Measurements from ENCODE around the gene MAPK8IP1. TPM values are rescaled to one million over a fixed set of nuclear protein-coding genes. Genes with fewer than 3 reads are reported as not detected.

MAPK8IP1 gene
- total RNA-seq, 2 donors from 2014 or later = 0.50 to 0.69 TPM

- ATAC-seq (replicated peaks in 1 of 2) = no peak
- H3K36me3 Mint-ChIP-seq (ENCODE audit: insufficient read depth in 2 of 2) = peaks cover 0 to under 1% of the 10 kb centered on the region in 2 donors
- H3K4me3 Mint-ChIP-seq = no peak overlapping the region
- no peaks in the 10 kb centered on the region for H3K27me3 Mint-ChIP-seq (ENCODE audit: low read depth)
- DNase-seq = no peak
- no peak overlapping the region for H3K27ac Mint-ChIP-seq
- H3K9me3 Mint-ChIP-seq = no peaks in the 10 kb centered on the region
- peaks cover 37% of the 10 kb centered on the region for H3K4me1 Mint-ChIP-seq (ENCODE audit: low read depth)
Measured at GRCh38 chr11:45852018-45852711, 33.3 kb upstream of the MAPK8IP1 start.

- Mint-ChIP-seq H3K27ac (no peak overlapping the region), H3K4me1 (ENCODE audit: low read depth) (peaks cover 37% of the 10 kb centered on the region), H3K9me3 (no peaks in the 10 kb centered on the region), H3K4me3 (no peak overlapping the region), H3K36me3 (ENCODE audit: insufficient read depth in 2 of 2) (peaks cover 0 to 4% of the 10 kb centered on the region in 2 donors), H3K27me3 (ENCODE audit: low read depth) (no peaks in the 10 kb centered on the region)
- no peak for ATAC-seq (replicated peaks in 1 of 2)
- no peak for DNase-seq
Measured at GRCh38 chr11:45852712-45853101, 32.7 kb upstream of the MAPK8IP1 start.

- Mint-ChIP-seq H3K27ac (no peak overlapping the region), H3K9me3 (no peaks in the 10 kb centered on the region), H3K27me3 (ENCODE audit: low read depth) (no peaks in the 10 kb centered on the region), H3K36me3 (ENCODE audit: insufficient read depth in 2 of 2) (peaks cover 0 to 4% of the 10 kb centered on the region in 2 donors), H3K4me3 (no peak overlapping the region), H3K4me1 (ENCODE audit: low read depth) (peaks cover 32% of the 10 kb centered on the region)
- ATAC-seq (replicated peaks in 1 of 2) (no peak), DNase-seq (no peak)
Measured at GRCh38 chr11:45853332-45854219, 31.9 kb upstream of the MAPK8IP1 start.

- Mint-ChIP-seq H3K36me3 (ENCODE audit: insufficient read depth in 2 of 2) (peaks cover 0 to 4% of the 10 kb centered on the region in 2 donors), H3K27ac (no peak overlapping the region), H3K9me3 (no peaks in the 10 kb centered on the region)
Measured at GRCh38 chr11:45855308-45855707, 30.1 kb upstream of the MAPK8IP1 start.

GRCh38 chr11:45856044-45856468 lies 29.4 kb upstream of the MAPK8IP1 start:
- H3K27me3 Mint-ChIP-seq (ENCODE audit: low read depth) = no peaks in the 10 kb centered on the region
- no peak overlapping the region for H3K27ac Mint-ChIP-seq
- ATAC-seq (replicated peaks in 1 of 2) (no peak), DNase-seq (no peak)
- H3K9me3 Mint-ChIP-seq = no peaks in the 10 kb centered on the region
- peaks cover 13% of the 10 kb centered on the region for H3K4me1 Mint-ChIP-seq (ENCODE audit: low read depth)
- H3K36me3 Mint-ChIP-seq (ENCODE audit: insufficient read depth in 2 of 2) = peaks cover 0 to 4% of the 10 kb centered on the region in 2 donors
- no peak overlapping the region for H3K4me3 Mint-ChIP-seq

More at GRCh38 chr11:45855308-45855707, 30.1 kb upstream of the MAPK8IP1 start:
- ATAC-seq (replicated peaks in 1 of 2) (no peak), DNase-seq (no peak)
- Mint-ChIP-seq H3K4me3 (no peak overlapping the region), H3K4me1 (ENCODE audit: low read depth) (peaks cover 20% of the 10 kb centered on the region), H3K27me3 (ENCODE audit: low read depth) (no peaks in the 10 kb centered on the region)

- no peaks in the 10 kb centered on the region for H3K4me1 Mint-ChIP-seq (ENCODE audit: low read depth)
- ATAC-seq (replicated peaks in 1 of 2) (no peak), DNase-seq (no peak)
- H3K4me3 Mint-ChIP-seq = no peak overlapping the region
- peaks cover 0 to 4% of the 10 kb centered on the region in 2 donors for H3K36me3 Mint-ChIP-seq (ENCODE audit: insufficient read depth in 2 of 2)
- no peaks in the 10 kb centered on the region for H3K27me3 Mint-ChIP-seq (ENCODE audit: low read depth)
- H3K27ac Mint-ChIP-seq = no peak overlapping the region
- no peaks in the 10 kb centered on the region for H3K9me3 Mint-ChIP-seq
Measured at GRCh38 chr11:45857961-45858474, 27.4 kb upstream of the MAPK8IP1 start.

- ATAC-seq (replicated peaks in 1 of 2) = no peak
- no peaks in the 10 kb centered on the region for H3K4me1 Mint-ChIP-seq (ENCODE audit: low read depth)
- no peak overlapping the region for H3K4me3 Mint-ChIP-seq
- H3K9me3 Mint-ChIP-seq = no peaks in the 10 kb centered on the region
- no peaks in the 10 kb centered on the region for H3K27me3 Mint-ChIP-seq (ENCODE audit: low read depth)
- no peak overlapping the region for H3K27ac Mint-ChIP-seq
- no peak for DNase-seq
- peaks cover 0 to 4% of the 10 kb centered on the region in 2 donors for H3K36me3 Mint-ChIP-seq (ENCODE audit: insufficient read depth in 2 of 2)
Measured at GRCh38 chr11:45858751-45859398, 26.6 kb upstream of the MAPK8IP1 start.

- Mint-ChIP-seq H3K27ac (no peak overlapping the region), H3K4me1 (ENCODE audit: low read depth) (no peaks in the 10 kb centered on the region), H3K4me3 (no peak overlapping the region), H3K36me3 (ENCODE audit: insufficient read depth in 2 of 2) (peaks cover 0 to 4% of the 10 kb centered on the region in 2 donors), H3K9me3 (no peaks in the 10 kb centered on the region), H3K27me3 (ENCODE audit: low read depth) (no peaks in the 10 kb centered on the region)
- no peak for ATAC-seq (replicated peaks in 1 of 2)
- no peak for DNase-seq
Measured at GRCh38 chr11:45859661-45860140, 25.8 kb upstream of the MAPK8IP1 start.

- Mint-ChIP-seq H3K4me3 (no peak overlapping the region), H3K27ac (no peak overlapping the region), H3K9me3 (no peaks in the 10 kb centered on the region), H3K36me3 (ENCODE audit: insufficient read depth in 2 of 2) (peaks cover 0 to 4% of the 10 kb centered on the region in 2 donors), H3K4me1 (ENCODE audit: low read depth) (no peaks in the 10 kb centered on the region), H3K27me3 (ENCODE audit: low read depth) (no peaks in the 10 kb centered on the region)
- no peak for ATAC-seq (replicated peaks in 1 of 2)
- no peak for DNase-seq
Measured at GRCh38 chr11:45860348-45860747, 25.1 kb upstream of the MAPK8IP1 start.

- H3K27ac Mint-ChIP-seq = no peak overlapping the region
- H3K27me3 Mint-ChIP-seq (ENCODE audit: low read depth) = no peaks in the 10 kb centered on the region
- ATAC-seq (replicated peaks in 1 of 2) (no peak), DNase-seq (no peak)
- H3K9me3 Mint-ChIP-seq = no peaks in the 10 kb centered on the region
- no peaks in the 10 kb centered on the region for H3K4me1 Mint-ChIP-seq (ENCODE audit: low read depth)
- peaks cover 0 to 4% of the 10 kb centered on the region in 2 donors for H3K36me3 Mint-ChIP-seq (ENCODE audit: insufficient read depth in 2 of 2)
- H3K4me3 Mint-ChIP-seq = no peak overlapping the region
Measured at GRCh38 chr11:45860764-45861510, 24.5 kb upstream of the MAPK8IP1 start.

GRCh38 chr11:45864041-45864440 lies 21.4 kb upstream of the MAPK8IP1 start:
- Mint-ChIP-seq H3K27me3 (ENCODE audit: low read depth) (no peaks in the 10 kb centered on the region), H3K4me1 (ENCODE audit: low read depth) (no peaks in the 10 kb centered on the region), H3K9me3 (no peaks in the 10 kb centered on the region), H3K36me3 (ENCODE audit: insufficient read depth in 2 of 2) (peaks cover 0 to 2% of the 10 kb centered on the region in 2 donors), H3K27ac (no peak overlapping the region), H3K4me3 (no peak overlapping the region)
- ATAC-seq (replicated peaks in 1 of 2) (no peak), DNase-seq (no peak)

- H3K4me3 Mint-ChIP-seq = no peak overlapping the region
- H3K9me3 Mint-ChIP-seq = no peaks in the 10 kb centered on the region
- no peak overlapping the region for H3K27ac Mint-ChIP-seq
- no peaks in the 10 kb centered on the region for H3K4me1 Mint-ChIP-seq (ENCODE audit: low read depth)
- DNase-seq (no peak), ATAC-seq (replicated peaks in 1 of 2) (no peak)
- no peaks in the 10 kb centered on the region for H3K27me3 Mint-ChIP-seq (ENCODE audit: low read depth)
- peaks cover 1 to 12% of the 10 kb centered on the region in 2 donors for H3K36me3 Mint-ChIP-seq (ENCODE audit: insufficient read depth in 2 of 2)
Measured at GRCh38 chr11:45869551-45869950, 15.9 kb upstream of the MAPK8IP1 start.

All from activated T-cell treated with anti-CD3 and anti-CD28 coated beads, Interleukin-2, amount 50 U/mL, for 72 hours (primary cell).